ENCODE results near the gene GRAMD1C. TPM values are rescaled to one million over a fixed set of nuclear protein-coding genes. Genes with fewer than 3 reads are reported as not detected.

GRAMD1C gene
- total and polyA plus RNA-seq, 2 donors (not counting 3 experiments of a cell fraction or from before 2014, with no cell fraction given) = 7.0 to 24.0 TPM

DNA sequence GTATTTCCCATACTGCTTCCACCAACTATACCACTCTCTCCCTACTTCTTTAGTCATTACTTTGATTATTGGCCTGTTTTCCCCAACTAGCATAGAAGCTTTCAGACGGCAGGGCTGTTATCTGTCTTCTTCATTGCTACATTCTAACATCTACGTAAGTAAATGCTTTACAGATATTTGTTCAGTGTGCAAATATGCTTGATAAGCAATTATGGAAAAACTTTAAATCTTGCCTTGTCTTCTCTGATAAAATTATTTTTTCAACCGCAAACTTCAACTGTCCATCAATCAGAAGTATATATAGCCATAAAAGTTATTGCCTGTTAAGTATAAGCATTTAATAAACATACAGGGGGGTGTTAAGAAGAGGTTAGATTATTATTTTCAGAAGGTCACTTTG, 145.0 kb downstream of the GRAMD1C start:
- Histone ChIP-seq H3K9me3 (replicated peaks; ENCODE audit: control insufficient read depth, insufficient read depth, low read length) (no peaks in the 10 kb centered on the region), H3K4me1 (ENCODE audit: control insufficient read depth, extremely low read depth, insufficient read depth, low read length) (no peaks in the 10 kb centered on the region), H3K36me3 (ENCODE audit: control insufficient read depth in 2 of 2, extremely low read depth in 1 of 2, insufficient read depth in 2 of 2, low read length in 2 of 2) (no peaks in the 10 kb centered on the region), H3K27ac (ENCODE audit: insufficient read depth, low read depth, low read length) (no peak overlapping the region), H3K4me3 (replicated peaks in 1 of 3; ENCODE audit: insufficient read depth in 1 of 3, low read depth in 1 of 3, low read length in 3 of 3) (no peak overlapping the region), H3K9me1 (replicated peaks; ENCODE audit: control insufficient read depth, extremely low read depth, insufficient read depth, low read length) (no peaks in the 10 kb centered on the region), H3K9ac (replicated peaks; ENCODE audit: extremely low read depth, insufficient read depth, low read length) (no peak overlapping the region), H4K20me1 (replicated peaks; ENCODE audit: control insufficient read depth, extremely low read depth, insufficient read depth, low read length) (no peaks in the 10 kb centered on the region), H3K27me3 (ENCODE audit: control insufficient read depth in 2 of 2, insufficient read depth in 2 of 2, low read length in 2 of 2) (no peaks in the 10 kb centered on the region), H2AFZ (ENCODE audit: low read depth, low read length) (no peak overlapping the region), H3K79me2 (ENCODE audit: control insufficient read depth, insufficient read depth, low read length) (no peaks in the 10 kb centered on the region), H3K4me2 (ENCODE audit: insufficient read depth, low read length) (no peak overlapping the region)
- TF ChIP-seq GATA2 (IDR thresholded peaks at IDR 0.05; ENCODE audit: insufficient read depth, insufficient read length, low read depth, low read length) (no peak), MYC (IDR thresholded peaks at IDR 0.05; ENCODE audit: low read depth, low read length) (no peak), JUN (IDR thresholded peaks at IDR 0.05; ENCODE audit: borderline replicate concordance, insufficient read depth, insufficient read length, low read depth) (no peak), POLR2A (IDR thresholded peaks at IDR 0.05; ENCODE audit: low read depth, low read length) (no peak), FOS (IDR thresholded peaks at IDR 0.05; ENCODE audit: borderline replicate concordance, insufficient read depth, low read length) (no peak), POLR2AphosphoS5 (IDR thresholded peaks at IDR 0.05; ENCODE audit: insufficient read depth, low read depth, low read length) (no peak), EZH2 (IDR thresholded peaks at IDR 0.05; ENCODE audit: borderline replicate concordance, low read depth, low read length, severe bottlenecking) (no peak)
- TF ChIP-seq, protein P1, sequence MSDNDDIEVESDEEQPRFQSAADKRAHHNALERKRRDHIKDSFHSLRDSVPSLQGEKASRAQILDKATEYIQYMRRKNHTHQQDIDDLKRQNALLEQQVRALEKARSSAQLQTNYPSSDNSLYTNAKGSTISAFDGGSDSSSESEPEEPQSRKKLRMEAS (IDR thresholded peaks at IDR 0.05; ENCODE audit: insufficient read depth, insufficient read length) = no peak
- TF ChIP-seq, protein P2, sequence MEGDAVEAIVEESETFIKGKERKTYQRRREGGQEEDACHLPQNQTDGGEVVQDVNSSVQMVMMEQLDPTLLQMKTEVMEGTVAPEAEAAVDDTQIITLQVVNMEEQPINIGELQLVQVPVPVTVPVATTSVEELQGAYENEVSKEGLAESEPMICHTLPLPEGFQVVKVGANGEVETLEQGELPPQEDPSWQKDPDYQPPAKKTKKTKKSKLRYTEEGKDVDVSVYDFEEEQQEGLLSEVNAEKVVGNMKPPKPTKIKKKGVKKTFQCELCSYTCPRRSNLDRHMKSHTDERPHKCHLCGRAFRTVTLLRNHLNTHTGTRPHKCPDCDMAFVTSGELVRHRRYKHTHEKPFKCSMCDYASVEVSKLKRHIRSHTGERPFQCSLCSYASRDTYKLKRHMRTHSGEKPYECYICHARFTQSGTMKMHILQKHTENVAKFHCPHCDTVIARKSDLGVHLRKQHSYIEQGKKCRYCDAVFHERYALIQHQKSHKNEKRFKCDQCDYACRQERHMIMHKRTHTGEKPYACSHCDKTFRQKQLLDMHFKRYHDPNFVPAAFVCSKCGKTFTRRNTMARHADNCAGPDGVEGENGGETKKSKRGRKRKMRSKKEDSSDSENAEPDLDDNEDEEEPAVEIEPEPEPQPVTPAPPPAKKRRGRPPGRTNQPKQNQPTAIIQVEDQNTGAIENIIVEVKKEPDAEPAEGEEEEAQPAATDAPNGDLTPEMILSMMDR (IDR thresholded peaks at IDR 0.05; ENCODE audit: extremely low read depth in 1 of 2, insufficient read depth in 1 of 2, low read depth in 1 of 2, low read length in 2 of 2) = no peak
- CTCF ChIA-PET = interaction anchor here (1.8 kb wide), 1 partner anchor 14 kb away, joined by 4 read pairs; no protein-coding TSS in a partner anchor
- no peak for DNase-seq (ENCODE audit: low read depth, low spot score)
- intact Hi-C loops (cut with micrococcal nuclease) (no loop called here), dilution Hi-C loops (cut with MboI; ENCODE audit: extremely low pct_ligation_motif_present, low sequenced_read_pairs) (no loop called here)
- no TSS peak for BruUV-seq (replicated peaks)
- no peak for FAIRE-seq
- POLR2A ChIA-PET = no interaction called here

All from endothelial cell of umbilical vein (primary cell).